Natural killer cell (primary cell): Measurements from ENCODE around the gene ADAMTS18. TPM values are rescaled to one million over a fixed set of nuclear protein-coding genes. Genes with fewer than 3 reads are reported as not detected.

ENCODE experiments used
- ATAC-seq, 3 donors: fragments of 150-1000 bp in 2 of 3; fragments of 200-7000 bp in 1 of 3; cut with Tn5 transposase; 1 replicate in 1 of 3; 2 replicates in 2 of 3; pipeline ENCODE4 v1.10.0; 2021; ENCODE audit warnings: mild to moderate bottlenecking in 2 of 3, moderate library complexity in 2 of 3
- DNase-seq, 2 donors: peaks; one replicate each; pipeline versions ENCODE4 v3.0.0 to v3.0.0-alpha.2; 2013 to 2021; ENCODE audit warnings: mixed read lengths in 1 of 2
- H3K27ac ChIP-seq: one replicate; pipeline ENCODE4 v1.5.1; 2013; ENCODE audit warnings: mild to moderate bottlenecking, low read length
- H3K27me3 ChIP-seq: one replicate; pipeline ENCODE4 v1.6.1; 2013; ENCODE audit warnings: low read length; ENCODE audit not compliant: control insufficient read depth, insufficient read depth
- H3K36me3 ChIP-seq: one replicate; pipeline ENCODE4 v1.6.1; 2013; ENCODE audit warnings: low read length; ENCODE audit not compliant: control insufficient read depth, insufficient read depth
- H3K4me1 ChIP-seq: one replicate; pipeline ENCODE4 v1.6.1; 2013; ENCODE audit warnings: low read length; ENCODE audit not compliant: control insufficient read depth, insufficient read depth
- H3K4me3 ChIP-seq: one replicate; pipeline ENCODE4 v1.5.1; 2013; ENCODE audit warnings: low read length
- H3K9me3 ChIP-seq: one replicate; pipeline ENCODE4 v1.6.1; 2013; ENCODE audit warnings: low read length; ENCODE audit not compliant: control insufficient read depth, insufficient read depth
- H3K27ac Mint-ChIP-seq, 2 donors: one replicate each; pipeline ENCODE4 v1.8.0; 2022; ENCODE audit warnings: mild to moderate bottlenecking in 2 of 2, mixed read lengths in 2 of 2, moderate library complexity in 1 of 2
- H3K27me3 Mint-ChIP-seq, 2 donors: one replicate each; pipeline ENCODE4 v1.8.0; 2022; ENCODE audit warnings: low read depth in 2 of 2, mixed read lengths in 2 of 2
- H3K36me3 Mint-ChIP-seq: one replicate; pipeline ENCODE4 v1.8.0; 2022; ENCODE audit warnings: mixed read lengths
- H3K4me1 Mint-ChIP-seq, 2 donors: one replicate each; pipeline ENCODE4 v1.8.0; 2022; ENCODE audit warnings: mixed read lengths in 2 of 2
- H3K4me3 Mint-ChIP-seq: one replicate; pipeline ENCODE4 v1.8.0; 2022; ENCODE audit warnings: mild to moderate bottlenecking, moderate library complexity, mixed read lengths
- H3K9me3 Mint-ChIP-seq, 2 donors: one replicate each; pipeline ENCODE4 v1.8.0; 2022; ENCODE audit warnings: mixed read lengths in 2 of 2
- whole genome bisulfite sequencing: methylation state at CpG from one replicate; pipeline ENCODE4 v1.1.7; 2013; ENCODE audit warnings: missing lambda C conversion rate; ENCODE audit not compliant: insufficient coverage; 5-methylcytosine and 5-hydroxymethylcytosine counted together
- intact Hi-C: fragments of 100-400 bp; cut with micrococcal nuclease; formaldehyde crosslinking; loops from one replicate; pipeline ENCODE4 v1.14.2; 2022
- total RNA-seq, 4 donors: library from RNA; stranded (reverse); fragments of 120-200 nt in 1 of 4; gene quantifications; one replicate each; pipeline versions ENCODE4 v1.2.3 to v1.2.4, GENCODE V29; 2013 to 2022
- TF ChIP-seq, protein P1 (sequence below): fragments of 200-600 bp; IDR thresholded peaks from one replicate; pipeline ENCODE4 v1.8.0; 2022; ENCODE audit warnings: antibody characterized with exemption

Gene ADAMTS18
- total RNA-seq, 3 donors from 2014 or later (not counting 1 experiment from before 2014, with no cell fraction given), result not detected

DNA sequence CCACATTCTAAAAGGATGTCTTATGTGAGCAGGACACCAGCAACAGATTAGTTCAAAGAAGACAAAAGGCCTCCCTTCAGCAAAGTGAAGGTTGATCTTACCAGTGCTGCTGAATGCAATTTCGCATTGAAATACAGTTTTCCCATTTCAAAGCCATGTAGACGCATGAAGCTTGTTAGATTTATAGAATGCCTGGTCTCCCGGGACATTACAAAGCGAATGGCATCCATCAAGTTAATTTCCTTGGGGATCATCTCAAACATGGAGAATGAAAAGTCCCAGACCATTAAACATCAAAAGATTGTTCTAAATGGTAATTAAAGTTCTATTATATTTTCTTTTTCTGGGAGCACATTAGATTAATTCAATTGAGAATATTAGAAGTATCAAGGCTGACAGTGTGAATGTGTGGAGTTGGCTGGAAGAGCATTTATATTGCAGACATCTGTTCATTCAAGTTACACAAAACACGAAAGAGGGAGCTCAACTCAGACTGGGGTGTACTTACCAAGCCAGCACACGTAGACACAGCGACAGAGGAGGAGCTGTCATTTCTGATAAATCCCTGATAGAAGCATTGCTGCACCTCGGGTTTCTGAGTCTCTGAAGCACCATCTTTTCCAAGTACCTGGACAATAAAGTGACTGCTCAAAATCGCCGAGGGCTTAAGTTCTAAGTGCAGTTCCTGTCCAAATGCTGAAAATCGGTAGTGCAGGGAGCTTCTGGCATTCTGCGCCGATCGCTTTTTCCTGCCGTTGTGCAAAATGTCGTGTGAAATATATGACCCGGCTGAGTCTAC is 3.8 kb downstream of the ADAMTS18 start:
- Mint-ChIP-seq H3K36me3 (peaks cover 6% of the 10 kb centered on the region), H3K9me3 (no peaks in the 10 kb centered on the region), H3K27me3 (peaks cover 23 to 53% of the 10 kb centered on the region in 2 donors), H3K4me3 (no peak overlapping the region), H3K4me1 (no peaks in the 10 kb centered on the region), H3K27ac (no peak overlapping the region)
- no peaks in the 10 kb centered on the region for H3K36me3 ChIP-seq
- no peaks in the 10 kb centered on the region for H3K27me3 ChIP-seq
- WGBS, result 86% methylated on average over 17 of the region's 17 CpGs
- no peak overlapping the region for H3K4me3 ChIP-seq
- DNase-seq (no peak), ATAC-seq (no peak)
- intact Hi-C loops, result no loop called here
- H3K4me1 ChIP-seq, result no peaks in the 10 kb centered on the region
- TF ChIP-seq, protein P1, sequence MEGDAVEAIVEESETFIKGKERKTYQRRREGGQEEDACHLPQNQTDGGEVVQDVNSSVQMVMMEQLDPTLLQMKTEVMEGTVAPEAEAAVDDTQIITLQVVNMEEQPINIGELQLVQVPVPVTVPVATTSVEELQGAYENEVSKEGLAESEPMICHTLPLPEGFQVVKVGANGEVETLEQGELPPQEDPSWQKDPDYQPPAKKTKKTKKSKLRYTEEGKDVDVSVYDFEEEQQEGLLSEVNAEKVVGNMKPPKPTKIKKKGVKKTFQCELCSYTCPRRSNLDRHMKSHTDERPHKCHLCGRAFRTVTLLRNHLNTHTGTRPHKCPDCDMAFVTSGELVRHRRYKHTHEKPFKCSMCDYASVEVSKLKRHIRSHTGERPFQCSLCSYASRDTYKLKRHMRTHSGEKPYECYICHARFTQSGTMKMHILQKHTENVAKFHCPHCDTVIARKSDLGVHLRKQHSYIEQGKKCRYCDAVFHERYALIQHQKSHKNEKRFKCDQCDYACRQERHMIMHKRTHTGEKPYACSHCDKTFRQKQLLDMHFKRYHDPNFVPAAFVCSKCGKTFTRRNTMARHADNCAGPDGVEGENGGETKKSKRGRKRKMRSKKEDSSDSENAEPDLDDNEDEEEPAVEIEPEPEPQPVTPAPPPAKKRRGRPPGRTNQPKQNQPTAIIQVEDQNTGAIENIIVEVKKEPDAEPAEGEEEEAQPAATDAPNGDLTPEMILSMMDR, result no peak
- H3K27ac ChIP-seq, result no peak overlapping the region
- no peaks in the 10 kb centered on the region for H3K9me3 ChIP-seq

GRCh38 chr16:77430360-77430759 is 4.5 kb downstream of the ADAMTS18 start:
- no peak for ATAC-seq
- H3K9me3 ChIP-seq, result no peaks in the 10 kb centered on the region
- no peaks in the 10 kb centered on the region for H3K4me1 ChIP-seq
- H3K27ac ChIP-seq, result no peak overlapping the region
- no peak for DNase-seq
- H3K27me3 ChIP-seq, result no peaks in the 10 kb centered on the region
- intact Hi-C loops, result no loop called here
- peaks cover 17 to 47% of the 10 kb centered on the region in 2 donors for H3K27me3 Mint-ChIP-seq
- TF ChIP-seq, protein P1, result no peak
- WGBS, result 90% methylated on average over 4 of the region's 4 CpGs
- no peak overlapping the region for H3K4me3 ChIP-seq
- H3K27ac Mint-ChIP-seq, result no peak overlapping the region
- H3K4me3 Mint-ChIP-seq, result no peak overlapping the region
- H3K36me3 ChIP-seq, result no peaks in the 10 kb centered on the region
- H3K4me1 Mint-ChIP-seq, result no peaks in the 10 kb centered on the region
- H3K9me3 Mint-ChIP-seq, result no peaks in the 10 kb centered on the region
- peaks cover 6% of the 10 kb centered on the region for H3K36me3 Mint-ChIP-seq

- Histone ChIP-seq H3K9me3 (no peaks in the 10 kb centered on the region), H3K27me3 (no peaks in the 10 kb centered on the region), H3K36me3 (no peaks in the 10 kb centered on the region), H3K27ac (no peak overlapping the region), H3K4me1 (no peaks in the 10 kb centered on the region), H3K4me3 (no peak overlapping the region)
- no peaks in the 10 kb centered on the region for H3K9me3 Mint-ChIP-seq
- H3K36me3 Mint-ChIP-seq, result no peaks in the 10 kb centered on the region
- H3K27me3 Mint-ChIP-seq, result peaks cover 12 to 41% of the 10 kb centered on the region in 2 donors
- DNase-seq (no peak), ATAC-seq (no peak)
- no peak overlapping the region for H3K27ac Mint-ChIP-seq
- no peak overlapping the region for H3K4me3 Mint-ChIP-seq
- H3K4me1 Mint-ChIP-seq, result no peaks in the 10 kb centered on the region
- 85% methylated on average over 10 of the region's 10 CpGs for WGBS
- intact Hi-C loops, result no loop called here
- TF ChIP-seq, protein P1, result no peak
These were observed 9.8 kb downstream of the ADAMTS18 start for GRCh38 chr16:77424871-77425604.
